NT2/D1 (cell line): ENCODE measurements around the gene TNFAIP8.

Source experiments
- SUZ12 ChIP-seq: IDR thresholded peaks from 2 replicates; pipeline ENCODE4 v1.6.1; 2011; ENCODE audit not compliant: insufficient read length, insufficient read depth; ENCODE audit errors: extremely low read depth
- YY1 ChIP-seq: IDR thresholded peaks from 2 replicates; pipeline ENCODE4 v1.6.1; 2011; ENCODE audit not compliant: insufficient read length, insufficient read depth
- ZNF274 ChIP-seq: IDR thresholded peaks from 2 replicates; pipeline ENCODE4 v1.6.1; 2011; ENCODE audit warnings: mild to moderate bottlenecking, low read depth, low read length

GRCh38 chr5:119332208-119332607 is 23.6 kb upstream of the TNFAIP8 start:
- TF ChIP-seq YY1 (no peak), SUZ12 (no peak), ZNF274 (no peak)
